GM21447 (cell line): ENCODE measurements around the gene NADK2.

Experiments used
- ATAC-seq: cut with Tn5 transposase; IDR thresholded peaks from one replicate; pipeline ENCODE4 v1.9.1; 2021; ENCODE audit not compliant: unreplicated experiment

NADK2 gene

DNA sequence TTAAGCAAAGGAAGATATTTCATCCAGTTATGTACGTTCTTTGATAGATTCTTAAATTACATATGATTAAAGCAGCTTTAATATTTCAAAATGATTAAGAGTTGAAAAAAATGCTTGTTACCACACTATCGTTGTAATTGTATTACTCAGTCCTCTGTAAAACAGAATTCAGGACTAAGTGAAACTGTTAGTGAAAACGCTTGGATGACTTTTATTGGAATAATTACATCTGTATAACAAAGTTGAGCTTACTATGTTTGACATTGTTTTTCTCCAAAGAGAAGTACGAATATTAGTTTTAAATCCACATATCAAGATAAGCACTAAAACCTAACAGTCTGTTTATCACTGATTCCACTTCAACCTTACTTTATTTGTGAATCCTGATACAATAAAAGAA, 8.7 kb upstream of the NADK2 start:
- ATAC-seq, result no peak

DNA sequence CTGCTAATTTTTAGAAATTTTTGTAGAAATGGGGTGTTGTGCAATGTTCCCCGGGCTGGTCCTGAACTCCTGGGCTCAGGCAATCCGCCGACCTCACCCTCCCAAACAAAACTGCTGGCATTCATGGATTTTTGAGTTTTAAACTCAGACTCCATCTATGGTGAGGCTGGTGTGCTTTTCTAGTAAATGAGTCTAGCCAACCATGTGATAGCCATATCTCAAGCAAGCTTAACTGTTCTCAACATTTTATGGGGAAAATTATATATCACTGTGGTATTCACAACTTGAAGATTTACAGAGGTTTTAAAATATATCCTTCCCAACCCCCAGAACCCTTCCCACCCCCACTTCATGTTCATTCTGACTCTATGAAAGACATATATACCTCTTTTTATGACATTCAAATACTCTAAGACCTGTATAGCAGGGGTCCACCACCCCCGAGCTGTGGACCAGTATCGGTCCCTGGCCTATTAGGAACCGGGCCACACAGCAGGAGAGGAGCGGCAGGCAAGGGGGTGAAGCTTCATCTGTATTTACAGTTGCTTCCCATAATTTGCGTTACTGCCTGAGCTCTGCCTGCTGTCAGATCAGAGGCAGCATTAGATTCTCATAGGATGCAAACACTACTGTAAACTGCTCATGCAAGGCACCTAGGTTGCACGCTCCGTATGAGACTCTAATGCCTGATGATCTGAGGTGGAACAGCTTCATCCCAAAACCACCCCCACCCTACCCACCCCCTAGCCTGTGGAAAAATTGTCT, 4.5 kb upstream of the NADK2 start:
- ATAC-seq, result no peak

DNA sequence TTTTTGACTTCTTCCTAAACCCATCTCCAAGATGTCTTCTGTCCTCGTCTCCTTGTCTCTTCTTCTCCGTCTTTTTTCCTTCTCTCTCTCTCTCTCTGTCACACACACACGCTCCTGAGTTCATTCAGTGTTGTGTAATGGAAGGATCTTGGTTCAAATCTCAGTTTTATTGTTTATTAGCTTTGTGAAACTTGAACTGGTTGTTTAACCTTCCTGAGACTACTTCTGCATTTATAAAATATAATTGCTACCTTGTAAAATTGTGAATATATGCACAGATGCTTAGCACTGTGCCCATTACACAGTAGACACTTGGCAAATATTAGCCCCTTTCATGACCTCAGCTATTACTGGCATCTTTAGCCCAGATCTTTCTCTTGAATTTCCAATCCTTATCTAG, 2.4 kb upstream of the NADK2 start:
- no peak for ATAC-seq

DNA sequence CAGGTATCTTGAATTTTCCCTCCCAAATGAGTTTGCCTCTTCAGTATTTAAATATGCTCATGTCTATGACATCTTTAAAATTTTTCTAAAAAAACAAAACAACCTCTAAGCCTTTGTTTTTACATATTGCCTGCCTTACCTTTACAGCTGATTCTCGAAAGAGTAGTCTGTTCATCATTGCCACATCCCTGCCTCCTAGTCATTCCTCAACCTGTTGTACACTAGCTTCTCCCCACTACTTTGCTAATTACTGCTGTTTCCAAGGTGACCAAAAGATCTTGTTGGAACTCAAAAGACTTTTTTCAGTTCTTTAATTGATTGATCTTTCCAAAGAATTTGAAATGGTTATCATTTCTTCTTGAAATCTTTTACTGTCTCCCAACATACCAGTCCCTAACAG, 1.9 kb upstream of the NADK2 start:
- no peak for ATAC-seq

DNA sequence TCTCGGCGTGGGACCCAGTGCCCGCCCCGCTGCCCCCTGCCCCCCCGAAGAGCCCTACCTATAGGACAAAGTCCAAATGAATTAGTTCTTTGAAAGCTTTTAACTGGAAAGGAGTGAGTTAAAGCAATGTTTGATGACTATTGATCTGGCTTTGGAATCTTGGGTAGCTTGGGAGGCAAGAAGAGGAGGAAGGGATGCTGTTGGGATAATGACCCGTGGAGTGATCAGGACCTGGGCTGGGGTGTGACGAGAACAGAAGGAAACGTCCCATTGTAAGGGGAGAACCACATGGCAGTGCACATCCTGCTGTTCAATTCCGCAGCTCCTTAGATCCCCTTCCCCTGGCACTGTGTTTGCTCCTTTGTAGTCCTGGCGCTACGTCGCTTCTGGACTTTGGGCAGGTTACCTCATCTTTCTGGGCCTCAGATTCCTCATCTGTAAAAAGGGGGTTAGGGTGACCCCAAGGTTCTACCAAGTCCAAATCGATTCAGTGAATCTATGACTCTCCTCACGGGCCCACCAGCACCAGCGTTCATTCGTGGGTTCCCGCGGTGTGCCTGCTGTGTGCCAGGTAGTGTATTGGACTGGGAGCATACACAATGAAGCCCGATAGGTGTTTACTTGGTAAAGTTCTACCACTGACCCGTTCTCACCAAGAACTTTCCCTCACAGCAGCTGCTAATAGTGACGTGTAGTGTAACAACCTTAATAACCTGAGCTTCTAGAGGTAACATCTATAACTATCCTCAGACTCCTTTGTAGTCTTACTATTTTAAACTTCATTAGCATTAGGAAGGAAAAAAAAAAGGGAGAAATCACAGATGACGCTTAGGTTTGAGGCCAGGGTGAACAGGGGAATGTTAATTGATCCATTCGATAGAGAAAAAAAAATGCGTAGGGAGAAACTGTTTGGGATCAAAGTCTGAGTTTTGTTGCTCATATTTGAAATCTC, 1.1 kb upstream of the NADK2 start:
- ATAC-seq, result no peak

DNA sequence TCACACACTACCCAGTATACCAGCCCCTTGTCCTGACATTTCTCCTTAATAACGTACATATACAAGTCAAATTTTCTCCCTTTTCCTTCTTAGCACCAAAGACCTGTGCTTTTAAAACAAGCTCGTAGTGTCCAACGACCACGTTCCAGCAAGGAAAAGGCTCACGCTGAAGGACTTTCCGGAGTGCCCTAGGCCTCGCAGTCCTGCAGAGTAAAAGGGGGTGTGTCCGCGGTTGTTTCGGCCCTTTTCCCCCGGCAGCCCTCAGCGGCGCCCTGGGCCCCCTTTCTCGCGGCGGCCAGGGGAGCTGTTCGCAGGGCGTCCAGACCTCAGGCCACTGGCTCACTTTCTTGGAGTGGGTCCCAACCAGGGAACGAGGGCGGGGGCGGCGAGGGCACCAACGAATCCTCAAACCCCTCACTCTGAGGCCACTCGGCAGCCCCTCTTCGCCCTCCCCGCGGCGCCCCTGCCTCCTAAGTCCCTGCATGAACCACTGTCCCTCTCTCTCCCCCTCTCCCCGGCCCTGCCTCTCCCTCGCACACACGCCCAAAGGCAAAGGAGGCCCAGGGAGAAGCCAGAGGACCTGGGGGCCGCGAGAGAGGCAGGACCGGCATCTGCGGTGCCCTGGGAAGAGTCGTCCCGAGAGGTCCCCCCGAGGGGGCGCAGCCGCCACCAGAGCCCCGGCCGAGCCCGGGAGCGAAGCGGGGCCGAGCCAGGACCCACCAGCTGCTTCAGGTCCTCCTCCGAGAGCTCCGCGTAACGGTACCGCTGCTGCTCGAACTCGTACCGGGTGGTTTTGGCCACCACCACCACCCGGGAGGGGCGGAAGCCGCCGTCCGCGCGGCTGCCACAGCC, 720 bp downstream of the NADK2 start:
- peak; percentile 31 for ATAC-seq

DNA sequence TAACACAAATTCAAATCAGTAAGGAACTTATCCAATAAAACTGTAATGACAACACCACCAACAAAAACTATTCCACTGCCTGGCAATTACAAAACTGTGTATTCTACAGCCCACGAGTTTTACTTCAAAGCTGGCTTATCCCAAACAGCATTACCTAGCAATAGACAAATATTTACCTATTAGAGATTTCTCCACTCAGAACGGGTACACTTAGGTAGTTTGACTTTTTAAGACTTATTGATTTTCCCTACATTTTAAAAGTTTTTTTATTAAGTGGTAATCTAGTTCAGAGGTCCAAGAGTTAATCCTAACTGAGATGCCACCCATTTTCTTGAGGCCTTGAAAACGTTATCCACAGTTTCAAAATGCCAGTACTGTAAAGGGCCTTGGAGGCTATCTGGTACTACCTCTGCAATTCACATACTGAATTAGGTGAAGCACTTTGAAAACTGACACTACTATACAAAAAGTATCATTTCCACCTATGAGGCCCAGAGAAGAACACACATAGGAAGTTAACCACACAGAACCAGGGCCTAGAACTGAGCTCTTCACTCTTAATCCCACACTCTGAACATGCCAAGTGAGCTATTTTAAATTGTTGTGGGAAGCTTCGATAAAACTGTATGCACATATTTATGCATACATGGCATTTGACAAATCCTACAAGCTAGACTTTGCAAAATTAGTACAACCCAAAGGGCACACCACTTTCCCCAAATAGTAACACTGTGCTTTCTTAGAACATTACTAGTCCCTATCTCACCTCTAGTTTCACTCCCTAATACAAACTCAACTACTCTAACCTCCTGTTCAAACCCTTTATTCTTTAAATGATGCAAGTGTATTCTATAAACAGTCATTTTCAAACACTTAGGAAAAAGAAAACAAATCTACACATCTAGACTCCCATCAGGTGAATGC, 2.1 kb downstream of the NADK2 start:
- ATAC-seq, result no peak

DNA sequence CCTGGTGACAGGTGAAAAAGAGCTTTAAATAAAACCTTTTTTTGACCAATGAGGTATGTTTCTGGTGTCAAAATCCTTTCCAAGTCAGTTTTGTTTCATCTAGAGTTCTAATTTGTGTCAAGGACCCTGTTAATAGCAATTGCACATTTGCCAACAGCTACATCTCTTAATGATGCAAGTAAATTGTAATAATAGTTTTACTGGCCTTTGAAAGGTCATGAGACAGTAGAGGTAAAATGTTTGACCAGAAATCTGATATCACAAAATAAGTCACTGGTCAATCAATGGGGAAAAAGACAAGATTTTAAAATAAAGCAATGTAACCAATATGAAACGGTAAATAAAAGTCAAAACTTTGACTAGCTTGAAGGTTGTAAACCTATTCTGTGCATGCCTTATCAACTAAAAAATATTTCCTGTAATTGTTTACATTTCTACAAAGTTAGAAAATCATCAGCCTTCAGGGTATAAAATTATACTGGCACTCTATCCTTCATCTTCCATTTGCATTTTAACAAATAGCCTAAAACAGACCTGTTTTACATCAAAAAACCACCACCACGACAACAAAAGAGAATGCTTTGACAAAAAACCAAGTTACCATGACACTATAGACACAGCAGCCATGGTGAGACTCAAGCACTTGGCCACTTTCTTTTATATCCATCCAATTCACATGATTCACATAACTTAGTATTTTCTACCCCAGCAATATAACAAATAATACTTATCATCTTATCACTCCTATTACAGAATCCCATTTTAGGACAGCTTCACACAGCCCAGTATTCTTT, 3.0 kb downstream of the NADK2 start:
- ATAC-seq, result no peak

DNA sequence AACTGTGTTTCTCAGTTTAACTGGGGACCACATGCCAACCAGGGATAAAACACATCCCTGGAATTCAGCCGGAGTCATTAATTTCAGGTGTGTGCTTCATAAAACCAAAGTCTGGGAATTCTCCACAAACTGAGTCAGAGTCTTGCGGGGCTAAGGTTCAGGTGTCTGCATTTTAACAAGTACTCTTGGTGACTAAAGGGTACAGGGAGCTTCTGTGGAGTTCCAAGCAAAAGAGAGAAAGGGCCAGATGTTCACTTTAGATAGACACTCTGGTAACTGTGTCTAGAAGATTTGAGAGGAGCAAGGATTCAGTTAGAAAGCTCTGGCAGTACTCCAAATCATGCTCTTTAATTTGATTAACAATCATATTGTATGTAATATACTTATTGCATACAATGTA, 4.0 kb downstream of the NADK2 start:
- ATAC-seq, result no peak

DNA sequence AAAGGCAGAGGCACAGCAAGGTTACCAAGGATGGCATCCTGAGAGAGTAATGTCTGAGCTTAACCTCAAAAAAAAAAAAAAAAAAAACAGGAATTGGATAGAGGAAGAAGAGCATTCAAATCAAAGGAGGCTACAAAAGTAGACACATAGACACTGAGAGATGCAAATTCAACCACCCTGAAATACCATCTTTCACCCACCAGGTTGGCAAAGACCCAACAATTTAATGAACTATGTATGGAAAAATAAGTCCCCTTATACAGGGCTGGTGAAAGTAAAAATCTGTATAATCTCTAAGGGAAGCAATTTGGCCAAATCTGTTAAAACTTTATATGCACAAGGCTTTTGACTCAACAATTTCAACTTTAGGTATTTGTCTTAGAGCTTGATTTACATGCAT, 4.9 kb downstream of the NADK2 start:
- no peak for ATAC-seq

DNA sequence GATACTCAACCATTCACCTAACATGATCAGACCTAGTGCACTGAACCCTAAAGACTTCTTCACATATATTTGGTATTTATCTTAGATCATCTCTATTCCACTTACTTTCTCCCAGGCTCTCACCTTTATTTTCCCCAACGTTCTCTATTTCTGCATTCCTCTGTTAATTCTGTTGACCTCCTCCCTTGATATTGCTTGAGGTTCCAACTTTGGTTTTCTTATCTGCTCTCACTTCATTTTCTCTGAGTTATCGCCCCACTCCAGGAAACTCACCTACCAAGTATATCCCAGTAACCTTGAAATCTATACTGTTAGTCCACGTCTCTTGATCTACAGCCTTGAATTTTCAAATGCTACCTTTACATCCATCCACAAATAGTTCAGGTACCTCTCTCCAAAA, 9.2 kb downstream of the NADK2 start:
- ATAC-seq, result no peak

DNA sequence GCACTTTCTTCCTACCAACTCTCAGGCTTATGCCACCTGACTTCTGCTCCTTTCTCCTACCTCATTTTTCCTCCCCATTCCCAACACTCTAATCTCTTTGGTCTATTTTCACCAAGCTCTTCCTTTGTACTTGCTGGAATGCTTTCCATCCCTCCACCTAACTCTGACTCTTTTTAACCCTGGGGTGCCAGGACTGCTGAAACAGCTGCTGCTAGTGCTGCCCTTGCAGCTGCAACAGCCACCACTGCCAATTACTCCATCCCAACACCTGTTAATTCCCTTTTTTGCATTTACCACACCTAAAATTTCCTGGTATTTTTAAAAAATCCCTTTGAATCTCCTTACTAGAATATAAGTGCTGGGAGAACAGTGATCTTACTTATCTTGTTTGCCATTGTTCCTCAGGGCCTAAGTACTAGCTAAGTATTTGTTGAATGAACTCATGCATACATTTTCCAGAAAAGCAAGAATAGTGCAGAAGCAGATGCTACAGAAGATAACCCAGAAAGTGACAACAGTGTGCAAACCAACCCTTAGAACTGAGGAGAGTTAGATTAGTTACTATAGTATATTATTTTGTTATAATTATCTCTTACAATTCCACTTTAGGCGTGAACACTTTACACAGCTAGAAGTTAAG, 11.5 kb downstream of the NADK2 start:
- ATAC-seq, result no peak

DNA sequence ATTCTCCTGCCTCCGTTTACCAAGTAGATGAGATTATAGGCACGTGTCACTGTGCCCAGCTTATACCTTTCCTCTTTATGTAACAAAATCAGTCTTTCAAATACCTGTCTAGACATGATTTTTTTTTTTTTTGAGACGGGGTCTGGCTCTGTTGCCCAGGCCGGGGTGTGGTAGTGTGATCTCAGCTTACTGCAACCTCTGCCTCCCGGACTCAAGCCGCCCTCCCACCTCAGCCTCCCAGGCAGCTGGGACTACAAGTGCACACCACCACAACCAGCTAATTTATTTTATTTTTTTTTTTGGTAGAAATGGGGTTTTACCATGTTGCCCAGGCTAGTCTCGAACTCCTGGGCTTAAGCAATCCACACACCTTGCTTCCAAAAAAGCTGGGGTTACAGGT, 13.2 kb downstream of the NADK2 start:
- ATAC-seq, result no peak

DNA sequence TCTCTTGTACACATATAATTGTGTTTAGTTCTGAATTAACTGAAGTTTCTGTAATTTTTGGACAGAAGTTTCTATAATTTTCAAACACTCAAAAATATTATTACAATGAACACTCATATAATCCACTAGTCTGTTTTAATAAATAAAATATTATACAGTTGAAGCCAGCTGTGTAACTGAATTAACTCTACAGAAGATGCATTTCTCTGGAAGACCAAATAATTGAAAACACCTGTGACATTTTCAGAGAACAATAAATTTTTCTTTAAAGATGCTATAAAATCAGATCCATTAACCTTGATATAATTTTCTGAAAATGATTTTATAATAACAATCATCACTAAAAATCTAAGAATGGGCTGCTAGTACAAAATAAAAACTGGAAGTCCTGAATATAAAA, 14.7 kb downstream of the NADK2 start:
- ATAC-seq, result no peak

DNA sequence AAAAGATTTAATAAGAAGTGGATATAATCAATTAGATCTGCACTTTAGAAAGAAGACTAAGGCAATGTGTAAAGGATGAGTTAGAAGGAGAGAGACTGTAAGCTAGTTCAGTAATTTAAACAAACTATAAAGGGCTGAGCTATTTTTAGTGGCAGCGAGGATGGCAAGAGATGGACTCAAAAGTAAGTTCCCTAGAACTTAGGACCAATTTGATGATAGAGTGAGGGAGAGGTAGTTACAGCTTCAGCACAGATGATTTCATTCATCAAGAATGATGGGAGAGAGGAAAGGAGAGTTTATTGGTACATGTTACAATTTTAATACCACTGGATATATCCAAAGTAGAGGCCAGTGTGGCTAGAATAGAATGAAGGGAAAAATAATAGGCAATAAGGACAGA, 19.1 kb downstream of the NADK2 start:
- ATAC-seq, result no peak

DNA sequence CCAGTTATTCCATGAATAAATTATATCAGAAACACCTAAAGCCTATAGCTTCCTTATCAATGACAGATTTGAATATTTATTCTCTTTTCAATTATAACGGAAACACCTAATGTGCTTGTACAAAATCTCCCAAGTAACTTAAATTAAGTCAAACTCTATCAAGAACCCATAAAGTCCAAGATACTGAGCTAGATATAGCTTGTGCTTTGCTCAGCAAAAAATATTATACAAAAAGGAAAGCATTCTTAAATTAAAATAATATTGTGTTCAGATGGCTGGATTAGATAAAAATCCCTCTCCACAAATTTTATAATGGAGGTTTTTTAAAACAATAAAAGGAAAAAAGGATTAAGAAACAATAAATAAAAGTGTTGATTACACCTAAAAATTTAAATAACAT, 23.7 kb downstream of the NADK2 start:
- ATAC-seq, result no peak

DNA sequence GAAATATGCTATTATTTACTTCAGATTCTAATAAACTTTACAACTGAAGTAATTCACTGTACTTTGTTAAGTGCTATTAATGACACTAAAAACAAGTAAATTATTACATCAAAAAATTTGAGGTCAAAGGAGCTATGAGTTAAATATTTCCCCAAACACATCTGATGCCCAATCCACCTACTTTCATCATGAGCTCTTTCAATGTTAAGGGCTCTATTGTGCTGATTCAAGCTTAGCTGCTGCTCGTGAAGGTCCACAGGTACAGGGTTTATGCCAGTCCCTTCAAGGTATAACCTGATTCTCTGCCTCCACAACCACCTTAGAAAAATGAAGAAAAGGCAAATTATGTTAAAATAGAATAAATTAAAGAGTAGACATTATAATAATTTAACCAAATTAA, 24.2 kb downstream of the NADK2 start:
- ATAC-seq, result no peak

DNA sequence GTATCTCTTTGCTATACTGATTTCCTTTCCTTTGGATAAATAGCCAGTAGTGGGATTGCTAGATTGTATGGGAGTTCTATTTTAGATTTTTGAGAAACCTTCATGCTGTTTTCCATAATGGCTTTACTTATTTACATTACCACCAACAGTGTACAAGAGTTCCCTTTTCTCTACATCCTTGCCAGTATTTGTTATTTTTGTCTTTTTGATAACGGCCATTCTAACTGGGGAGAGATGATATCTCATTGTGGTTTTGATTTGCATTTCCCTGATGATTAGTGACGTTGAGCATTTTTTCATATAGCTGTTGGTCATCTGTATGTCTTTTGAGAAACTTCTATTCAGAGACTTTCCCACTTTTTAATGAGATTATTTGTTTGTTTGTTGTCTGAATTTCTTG, 25.8 kb downstream of the NADK2 start:
- no peak for ATAC-seq

DNA sequence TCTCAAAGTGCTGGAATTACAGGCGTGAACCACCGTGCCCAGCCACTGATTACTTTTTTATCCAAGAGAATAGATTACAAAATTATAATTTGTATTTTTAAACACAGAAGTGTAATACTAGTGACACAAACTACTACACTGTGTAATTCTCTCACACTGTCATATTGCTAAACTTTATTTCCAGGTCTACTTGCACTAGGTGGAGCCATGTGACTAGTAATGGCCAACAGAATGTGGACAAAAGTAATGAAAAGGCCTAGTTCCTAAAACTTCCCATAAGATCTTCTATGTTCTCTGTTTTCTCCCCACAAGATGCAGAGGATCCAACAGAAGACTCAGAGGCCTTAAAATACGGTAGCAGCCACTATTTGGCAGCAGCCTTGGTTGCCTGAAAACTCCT, 27.3 kb downstream of the NADK2 start:
- ATAC-seq, result no peak
